Measurements from ENCODE around the gene NDUFAF4.

Gene NDUFAF4

DNA sequence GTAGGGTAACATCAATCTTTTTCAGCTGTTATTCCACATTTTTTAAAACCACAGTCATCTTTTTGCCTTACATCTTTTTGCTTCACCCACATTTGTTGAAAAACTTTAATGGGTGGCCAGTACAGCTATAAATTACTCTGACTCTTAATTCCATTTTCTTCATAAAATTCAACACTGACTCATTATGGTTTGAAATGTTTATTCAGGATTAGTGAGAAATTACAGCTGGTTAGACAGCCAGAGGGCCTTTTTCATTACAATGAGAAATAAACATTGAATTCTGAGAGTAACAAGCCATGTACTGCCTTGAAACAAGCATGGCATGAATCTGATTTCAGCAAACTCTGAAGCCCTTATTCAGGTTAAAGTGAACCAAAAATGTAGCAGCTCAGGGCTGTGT lies 19.5 kb downstream of the NDUFAF4 start:
- Histone ChIP-seq H2AFZ (ENCODE audit: low read depth, low read length, severe bottlenecking) (no peak overlapping the region), H3K9me2 (replicated peaks; ENCODE audit: insufficient read depth, low read length) (no peaks in the 10 kb centered on the region), H3K4me3 (ENCODE audit: insufficient read depth, low read length, poor library complexity, severe bottlenecking) (no peak overlapping the region), H3K27ac (ENCODE audit: low read depth, low read length) (no peak overlapping the region), H3K9ac (ENCODE audit: low read length) (no peak overlapping the region), H3K27me3 (ENCODE audit: low read length) (no peaks in the 10 kb centered on the region), H3K4me2 (ENCODE audit: low read depth, low read length, poor library complexity, severe bottlenecking) (no peak overlapping the region), H3K36me3 (ENCODE audit: low read length) (no peaks in the 10 kb centered on the region), H4K20me1 (ENCODE audit: low read depth, low read length) (no peaks in the 10 kb centered on the region), H3K9me3 (ENCODE audit: insufficient read depth, low read length) (no peaks in the 10 kb centered on the region), H3F3A (ENCODE audit: insufficient read depth) (no peaks in the 10 kb centered on the region), H3K79me2 (ENCODE audit: insufficient read depth, low read length) (no peaks in the 10 kb centered on the region)
- TF ChIP-seq EZH2phosphoT487 (conservative IDR thresholded peaks at IDR 0.05; ENCODE audit: low read length): no peak
- TF ChIP-seq, protein P1, sequence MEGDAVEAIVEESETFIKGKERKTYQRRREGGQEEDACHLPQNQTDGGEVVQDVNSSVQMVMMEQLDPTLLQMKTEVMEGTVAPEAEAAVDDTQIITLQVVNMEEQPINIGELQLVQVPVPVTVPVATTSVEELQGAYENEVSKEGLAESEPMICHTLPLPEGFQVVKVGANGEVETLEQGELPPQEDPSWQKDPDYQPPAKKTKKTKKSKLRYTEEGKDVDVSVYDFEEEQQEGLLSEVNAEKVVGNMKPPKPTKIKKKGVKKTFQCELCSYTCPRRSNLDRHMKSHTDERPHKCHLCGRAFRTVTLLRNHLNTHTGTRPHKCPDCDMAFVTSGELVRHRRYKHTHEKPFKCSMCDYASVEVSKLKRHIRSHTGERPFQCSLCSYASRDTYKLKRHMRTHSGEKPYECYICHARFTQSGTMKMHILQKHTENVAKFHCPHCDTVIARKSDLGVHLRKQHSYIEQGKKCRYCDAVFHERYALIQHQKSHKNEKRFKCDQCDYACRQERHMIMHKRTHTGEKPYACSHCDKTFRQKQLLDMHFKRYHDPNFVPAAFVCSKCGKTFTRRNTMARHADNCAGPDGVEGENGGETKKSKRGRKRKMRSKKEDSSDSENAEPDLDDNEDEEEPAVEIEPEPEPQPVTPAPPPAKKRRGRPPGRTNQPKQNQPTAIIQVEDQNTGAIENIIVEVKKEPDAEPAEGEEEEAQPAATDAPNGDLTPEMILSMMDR (IDR thresholded peaks at IDR 0.05; ENCODE audit: insufficient read depth, low read length, poor library complexity, severe bottlenecking): no peak

DNA sequence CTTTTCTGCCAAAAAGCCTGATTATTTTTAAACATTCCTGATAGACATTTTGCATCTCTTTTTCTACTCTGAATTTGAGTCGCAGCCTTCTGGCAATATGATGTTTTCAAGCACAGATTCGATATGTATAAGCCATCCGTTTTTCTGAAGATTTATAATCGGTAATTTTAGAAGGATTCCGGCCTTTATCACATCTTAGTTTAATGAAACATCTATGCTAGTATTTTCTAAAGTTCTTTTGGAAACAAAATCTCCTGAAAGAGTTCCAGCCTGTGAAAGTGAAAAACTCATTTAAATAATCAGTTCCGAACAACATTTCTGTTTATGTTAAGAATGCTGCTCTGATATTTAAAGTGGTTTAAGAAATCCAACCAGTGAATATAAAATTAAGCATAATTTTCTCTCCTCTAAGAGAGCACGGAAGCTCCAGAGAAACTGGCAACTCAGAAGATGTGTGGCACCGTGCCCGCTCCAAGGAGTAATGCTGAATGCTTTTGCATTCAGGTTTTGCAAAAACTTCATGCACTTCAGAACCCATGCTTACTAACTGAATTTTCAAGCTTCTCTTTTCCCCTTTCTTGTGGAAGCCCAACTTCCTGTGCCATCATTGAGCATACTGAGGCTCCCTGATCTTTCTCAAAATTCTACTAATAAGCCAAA lies 20.7 kb downstream of the NDUFAF4 start:
- H4K20me1 ChIP-seq (ENCODE audit: low read depth, low read length): no peaks in the 10 kb centered on the region
- H3F3A ChIP-seq (ENCODE audit: insufficient read depth): no peaks in the 10 kb centered on the region
- H3K27me3 ChIP-seq (ENCODE audit: low read length): no peaks in the 10 kb centered on the region
- no peaks in the 10 kb centered on the region for H3K9me2 ChIP-seq (replicated peaks; ENCODE audit: insufficient read depth, low read length)
- no peaks in the 10 kb centered on the region for H3K9me3 ChIP-seq (ENCODE audit: insufficient read depth, low read length)
- no peak overlapping the region for H3K4me3 ChIP-seq (ENCODE audit: insufficient read depth, low read length, poor library complexity, severe bottlenecking)
- H3K4me2 ChIP-seq (ENCODE audit: low read depth, low read length, poor library complexity, severe bottlenecking): no peak overlapping the region
- H3K27ac ChIP-seq (ENCODE audit: low read depth, low read length): no peak overlapping the region
- H2AFZ ChIP-seq (ENCODE audit: low read depth, low read length, severe bottlenecking): no peak overlapping the region
- no peak for TF ChIP-seq EZH2phosphoT487 (conservative IDR thresholded peaks at IDR 0.05; ENCODE audit: low read length)
- TF ChIP-seq, protein P1 (IDR thresholded peaks at IDR 0.05; ENCODE audit: insufficient read depth, low read length, poor library complexity, severe bottlenecking): no peak
- no peaks in the 10 kb centered on the region for H3K79me2 ChIP-seq (ENCODE audit: insufficient read depth, low read length)
- no peaks in the 10 kb centered on the region for H3K36me3 ChIP-seq (ENCODE audit: low read length)
- H3K9ac ChIP-seq (ENCODE audit: low read length): no peak overlapping the region

DNA sequence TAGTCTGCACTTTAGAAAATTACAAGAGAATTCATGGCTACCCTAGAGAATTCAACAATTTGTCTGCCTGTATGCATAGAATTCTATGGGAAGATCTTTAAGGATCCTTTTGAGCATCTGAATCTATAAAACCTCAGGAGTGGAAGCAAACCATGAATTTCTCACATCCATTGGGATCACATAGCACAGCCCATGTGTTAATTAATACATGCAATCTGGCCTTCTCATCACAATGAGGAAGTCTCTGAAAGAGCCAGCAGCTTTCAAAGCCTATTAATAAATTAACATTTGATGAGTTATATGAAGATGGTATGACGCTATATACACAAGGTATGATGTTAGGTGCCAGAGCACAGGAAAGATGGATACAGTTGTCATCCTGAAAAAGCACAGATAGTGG lies 24.7 kb downstream of the NDUFAF4 start:
- H3K9me3 ChIP-seq (ENCODE audit: insufficient read depth, low read length): no peaks in the 10 kb centered on the region
- H4K20me1 ChIP-seq (ENCODE audit: low read depth, low read length): no peaks in the 10 kb centered on the region
- H3K27ac ChIP-seq (ENCODE audit: low read depth, low read length): no peak overlapping the region
- H3F3A ChIP-seq (ENCODE audit: insufficient read depth): no peaks in the 10 kb centered on the region
- no peak overlapping the region for H3K4me2 ChIP-seq (ENCODE audit: low read depth, low read length, poor library complexity, severe bottlenecking)
- H3K9me2 ChIP-seq (replicated peaks; ENCODE audit: insufficient read depth, low read length): no peaks in the 10 kb centered on the region
- H3K36me3 ChIP-seq (ENCODE audit: low read length): no peaks in the 10 kb centered on the region
- H3K9ac ChIP-seq (ENCODE audit: low read length): no peak overlapping the region
- no peaks in the 10 kb centered on the region for H3K27me3 ChIP-seq (ENCODE audit: low read length)
- no peaks in the 10 kb centered on the region for H3K79me2 ChIP-seq (ENCODE audit: insufficient read depth, low read length)
- TF ChIP-seq, protein P1 (IDR thresholded peaks at IDR 0.05; ENCODE audit: insufficient read depth, low read length, poor library complexity, severe bottlenecking): no peak
- no peak for TF ChIP-seq EZH2phosphoT487 (conservative IDR thresholded peaks at IDR 0.05; ENCODE audit: low read length)
- H3K4me3 ChIP-seq (ENCODE audit: insufficient read depth, low read length, poor library complexity, severe bottlenecking): no peak overlapping the region
- no peak overlapping the region for H2AFZ ChIP-seq (ENCODE audit: low read depth, low read length, severe bottlenecking)
